ENCODE measurements around the gene IQSEC2.

IQSEC2 gene

GRCh38 chrX:53260836-53261235 lies 20.5 kb downstream of the IQSEC2 start:
- Histone ChIP-seq H3K9ac (ENCODE audit: low read length) (no peak overlapping the region), H3K36me3 (replicated peaks; ENCODE audit: insufficient read depth, low read length) (no peaks in the 10 kb centered on the region), H2AFZ (ENCODE audit: low read length) (no peak overlapping the region), H3K4me1 (ENCODE audit: low read length) (no peaks in the 10 kb centered on the region), H3K4me2 (ENCODE audit: low read depth, low read length) (no peak overlapping the region), H3K4me3 (ENCODE audit: low read length) (no peak overlapping the region), H3K27ac (ENCODE audit: low read length) (no peak overlapping the region), H3K9me2 (replicated peaks; ENCODE audit: insufficient read depth, low read length) (no peaks in the 10 kb centered on the region), H3F3A (ENCODE audit: insufficient read depth, low read length) (no peaks in the 10 kb centered on the region), H3K27me3 (replicated peaks; ENCODE audit: insufficient read depth, low read length) (no peaks in the 10 kb centered on the region), H3K79me2 (ENCODE audit: low read length) (no peaks in the 10 kb centered on the region), H3K9me3 (replicated peaks; ENCODE audit: insufficient read depth, low read length) (no peaks in the 10 kb centered on the region), H4K20me1 (ENCODE audit: insufficient read depth, low read length) (no peaks in the 10 kb centered on the region)
- no peak for DNase-seq
- TF ChIP-seq EZH2phosphoT487 (IDR thresholded peaks at IDR 0.05; ENCODE audit: low read length) (no peak), EZH2 (optimal IDR thresholded peaks at IDR 0.05; ENCODE audit: low read depth, low read length) (no peak)
- TF ChIP-seq, protein P1, sequence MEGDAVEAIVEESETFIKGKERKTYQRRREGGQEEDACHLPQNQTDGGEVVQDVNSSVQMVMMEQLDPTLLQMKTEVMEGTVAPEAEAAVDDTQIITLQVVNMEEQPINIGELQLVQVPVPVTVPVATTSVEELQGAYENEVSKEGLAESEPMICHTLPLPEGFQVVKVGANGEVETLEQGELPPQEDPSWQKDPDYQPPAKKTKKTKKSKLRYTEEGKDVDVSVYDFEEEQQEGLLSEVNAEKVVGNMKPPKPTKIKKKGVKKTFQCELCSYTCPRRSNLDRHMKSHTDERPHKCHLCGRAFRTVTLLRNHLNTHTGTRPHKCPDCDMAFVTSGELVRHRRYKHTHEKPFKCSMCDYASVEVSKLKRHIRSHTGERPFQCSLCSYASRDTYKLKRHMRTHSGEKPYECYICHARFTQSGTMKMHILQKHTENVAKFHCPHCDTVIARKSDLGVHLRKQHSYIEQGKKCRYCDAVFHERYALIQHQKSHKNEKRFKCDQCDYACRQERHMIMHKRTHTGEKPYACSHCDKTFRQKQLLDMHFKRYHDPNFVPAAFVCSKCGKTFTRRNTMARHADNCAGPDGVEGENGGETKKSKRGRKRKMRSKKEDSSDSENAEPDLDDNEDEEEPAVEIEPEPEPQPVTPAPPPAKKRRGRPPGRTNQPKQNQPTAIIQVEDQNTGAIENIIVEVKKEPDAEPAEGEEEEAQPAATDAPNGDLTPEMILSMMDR (IDR thresholded peaks at IDR 0.05; ENCODE audit: low read length), result no peak

DNA sequence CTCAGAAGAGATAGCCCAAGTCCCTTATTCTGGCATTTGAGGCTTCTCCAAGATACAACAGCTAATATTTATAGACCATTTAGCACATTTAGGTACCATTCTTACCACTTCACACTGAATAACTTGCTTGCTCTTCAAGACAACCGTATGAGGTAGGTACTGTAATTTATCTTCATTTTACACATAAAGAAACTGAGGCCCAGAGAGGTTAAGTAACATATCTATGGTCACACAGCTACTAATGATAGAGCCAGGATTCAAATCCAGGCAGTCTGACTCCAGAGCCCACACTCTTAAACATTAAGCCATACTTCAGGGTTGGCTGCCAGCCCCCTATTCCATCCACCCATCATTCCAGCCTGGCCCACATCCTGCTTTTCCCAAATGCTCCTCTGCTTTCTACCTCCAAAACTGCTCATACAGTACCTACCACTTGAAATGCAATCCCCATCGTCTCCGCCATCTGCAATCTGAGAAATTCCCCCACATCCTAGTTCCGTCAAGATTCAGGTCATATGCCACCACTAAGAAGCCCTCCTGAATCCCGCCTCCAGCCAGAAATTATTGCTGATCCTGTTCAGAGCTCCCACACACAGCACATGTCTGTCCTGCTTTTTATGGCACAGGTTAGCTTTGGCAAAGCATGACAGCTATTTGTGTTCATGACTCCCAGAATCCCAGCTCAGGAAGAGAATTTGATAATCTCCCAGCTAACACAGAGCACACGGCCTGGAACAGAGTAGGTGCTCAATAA lies 23.5 kb downstream of the IQSEC2 start:
- Histone ChIP-seq H3K79me2 (ENCODE audit: low read length) (no peaks in the 10 kb centered on the region), H3K36me3 (replicated peaks; ENCODE audit: insufficient read depth, low read length) (no peaks in the 10 kb centered on the region), H3K9me3 (replicated peaks; ENCODE audit: insufficient read depth, low read length) (no peaks in the 10 kb centered on the region), H3K9me2 (replicated peaks; ENCODE audit: insufficient read depth, low read length) (no peaks in the 10 kb centered on the region), H4K20me1 (ENCODE audit: insufficient read depth, low read length) (no peaks in the 10 kb centered on the region), H2AFZ (ENCODE audit: low read length) (no peak overlapping the region), H3K4me2 (ENCODE audit: low read depth, low read length) (no peak overlapping the region), H3K27me3 (replicated peaks; ENCODE audit: insufficient read depth, low read length) (no peaks in the 10 kb centered on the region), H3K4me3 (ENCODE audit: low read length) (no peak overlapping the region), H3K27ac (ENCODE audit: low read length) (no peak overlapping the region), H3K9ac (ENCODE audit: low read length) (no peak overlapping the region), H3K4me1 (ENCODE audit: low read length) (no peaks in the 10 kb centered on the region), H3F3A (ENCODE audit: insufficient read depth, low read length) (no peaks in the 10 kb centered on the region)
- no peak for TF ChIP-seq EZH2 (optimal IDR thresholded peaks at IDR 0.05; ENCODE audit: low read depth, low read length)
- DNase-seq, result no peak

DNA sequence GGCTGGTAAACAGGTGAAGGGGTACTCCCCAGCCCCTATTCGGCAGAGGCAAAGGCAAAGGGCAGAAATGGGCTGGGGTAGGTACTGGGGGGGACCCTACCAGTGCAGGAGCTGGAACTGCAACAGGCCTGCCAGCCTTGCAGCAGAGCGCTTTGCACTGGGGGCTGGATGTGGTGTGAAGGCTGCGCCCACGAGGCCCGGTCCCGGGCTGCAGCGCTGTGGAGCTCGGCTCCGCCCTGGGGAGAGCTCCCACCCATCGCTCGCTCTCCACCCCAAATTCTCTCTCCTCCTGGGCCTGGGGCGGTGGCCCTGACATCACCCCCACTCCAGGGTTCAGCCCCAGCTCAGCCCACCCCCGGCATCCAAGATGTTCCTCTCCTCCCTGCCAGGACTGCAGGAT lies 24.2 kb downstream of the IQSEC2 start:
- Histone ChIP-seq H3K27me3 (replicated peaks; ENCODE audit: insufficient read depth, low read length) (no peaks in the 10 kb centered on the region), H3K4me2 (ENCODE audit: low read depth, low read length) (no peak overlapping the region), H3K9ac (ENCODE audit: low read length) (no peak overlapping the region), H3K4me1 (ENCODE audit: low read length) (no peaks in the 10 kb centered on the region), H3K9me3 (replicated peaks; ENCODE audit: insufficient read depth, low read length) (no peaks in the 10 kb centered on the region), H3K9me2 (replicated peaks; ENCODE audit: insufficient read depth, low read length) (no peaks in the 10 kb centered on the region), H2AFZ (ENCODE audit: low read length) (no peak overlapping the region), H3K79me2 (ENCODE audit: low read length) (no peaks in the 10 kb centered on the region), H3K27ac (ENCODE audit: low read length) (no peak overlapping the region), H3K36me3 (replicated peaks; ENCODE audit: insufficient read depth, low read length) (no peaks in the 10 kb centered on the region), H4K20me1 (ENCODE audit: insufficient read depth, low read length) (no peaks in the 10 kb centered on the region), H3K4me3 (ENCODE audit: low read length) (no peak overlapping the region), H3F3A (ENCODE audit: insufficient read depth, low read length) (no peaks in the 10 kb centered on the region)
- no peak for DNase-seq
- TF ChIP-seq, protein P1 (IDR thresholded peaks at IDR 0.05; ENCODE audit: low read length), result no peak
- no peak for TF ChIP-seq EZH2phosphoT487 (IDR thresholded peaks at IDR 0.05; ENCODE audit: low read length)
- TF ChIP-seq EZH2 (optimal IDR thresholded peaks at IDR 0.05; ENCODE audit: low read depth, low read length), result no peak

GRCh38 chrX:53256446-53257041 lies 24.8 kb downstream of the IQSEC2 start:
- Histone ChIP-seq H3K4me3 (ENCODE audit: low read length) (no peak overlapping the region), H3K79me2 (ENCODE audit: low read length) (no peaks in the 10 kb centered on the region), H3K9ac (ENCODE audit: low read length) (no peak overlapping the region), H3K27me3 (replicated peaks; ENCODE audit: insufficient read depth, low read length) (no peaks in the 10 kb centered on the region), H3K4me1 (ENCODE audit: low read length) (no peaks in the 10 kb centered on the region), H3K9me3 (replicated peaks; ENCODE audit: insufficient read depth, low read length) (no peaks in the 10 kb centered on the region), H4K20me1 (ENCODE audit: insufficient read depth, low read length) (no peaks in the 10 kb centered on the region), H2AFZ (ENCODE audit: low read length) (no peak overlapping the region), H3K36me3 (replicated peaks; ENCODE audit: insufficient read depth, low read length) (no peaks in the 10 kb centered on the region), H3K27ac (ENCODE audit: low read length) (no peak overlapping the region), H3K9me2 (replicated peaks; ENCODE audit: insufficient read depth, low read length) (no peaks in the 10 kb centered on the region), H3K4me2 (ENCODE audit: low read depth, low read length) (no peak overlapping the region), H3F3A (ENCODE audit: insufficient read depth, low read length) (no peaks in the 10 kb centered on the region)
- DNase-seq, result no peak
- TF ChIP-seq, protein P1 (IDR thresholded peaks at IDR 0.05; ENCODE audit: low read length), result no peak
- TF ChIP-seq EZH2phosphoT487 (IDR thresholded peaks at IDR 0.05; ENCODE audit: low read length) (no peak), EZH2 (optimal IDR thresholded peaks at IDR 0.05; ENCODE audit: low read depth, low read length) (no peak)

Measured in MM.1S (cell line).